NB4 (cell line): ENCODE results near the gene PCGF5.

ENCODE experiments used
- CTCF ChIP-seq: IDR thresholded peaks from one replicate; pipeline ENCODE4 v1.5.1; 2012; ENCODE audit warnings: low read depth, low read length
- MAX ChIP-seq: IDR thresholded peaks from 2 replicates; pipeline ENCODE4 v1.6.1; 2011; ENCODE audit warnings: low read depth, low read length
- POLR2A ChIP-seq: IDR thresholded peaks from 2 replicates; pipeline ENCODE4 v1.6.1; 2011; ENCODE audit warnings: mild to moderate bottlenecking; ENCODE audit not compliant: insufficient read length; ENCODE audit errors: extremely low read depth

- TF ChIP-seq CTCF (no peak), POLR2A (no peak), MAX (no peak)
Observed at GRCh38 chr10:91227576-91227975, 7.1 kb downstream of the PCGF5 start.
